GM18502 (cell line): ENCODE results near the gene CD300C.
"Not testable (repeated sequence)": the region's sequence is repeated elsewhere in the genome, so short reads cannot be mapped to it uniquely, and the experiment has no call there.

Source experiments
- ATAC-seq: cut with Tn5 transposase; IDR thresholded peaks from one replicate; pipeline ENCODE4 v1.9.1; 2021; ENCODE audit warnings: mild to moderate bottlenecking; ENCODE audit not compliant: unreplicated experiment, poor library complexity

Gene CD300C

GRCh38 chr17:74539281-74539820 lies 6.6 kb downstream of the CD300C start:
- ATAC-seq: no peak

GRCh38 chr17:74536890-74537289 lies 9.0 kb downstream of the CD300C start:
- no peak for ATAC-seq

- ATAC-seq: no peak
Measured at GRCh38 chr17:74532115-74532514, 13.8 kb downstream of the CD300C start.

- ATAC-seq: no peak
Measured at GRCh38 chr17:74531231-74531761, 14.6 kb downstream of the CD300C start, which contains the start of gene CD300LB. Gene CD300LB (minus strand): TSS chr17:74531475. CDS start chr17:74531350, 125 bp downstream.

GRCh38 chr17:74530831-74531150 lies 15.1 kb downstream of the CD300C start:
- ATAC-seq: no peak

GRCh38 chr17:74529243-74529642 lies 16.7 kb downstream of the CD300C start:
- ATAC-seq: no peak

- peak; percentile 87 for ATAC-seq
Measured at GRCh38 chr17:74528491-74529199, 17.3 kb downstream of the CD300C start.

GRCh38 chr17:74527756-74528155 lies 18.2 kb downstream of the CD300C start:
- no peak for ATAC-seq

GRCh38 chr17:74527081-74527480 lies 18.8 kb downstream of the CD300C start:
- ATAC-seq: no peak

GRCh38 chr17:74526681-74527080 lies 19.2 kb downstream of the CD300C start:
- ATAC-seq: no peak

- ATAC-seq: no peak
Measured at GRCh38 chr17:74525781-74526288, 20.1 kb downstream of the CD300C start.

- ATAC-seq: no peak
Measured at GRCh38 chr17:74525465-74525725, 20.5 kb downstream of the CD300C start.

- ATAC-seq: no peak
Measured at GRCh38 chr17:74524653-74525464, 21.1 kb downstream of the CD300C start.

GRCh38 chr17:74523308-74523707 lies 22.6 kb downstream of the CD300C start:
- no peak for ATAC-seq

- no peak for ATAC-seq
Measured at GRCh38 chr17:74522381-74523105, 23.4 kb downstream of the CD300C start.

- no peak for ATAC-seq
Measured at GRCh38 chr17:74521701-74522201, 24.2 kb downstream of the CD300C start.

- ATAC-seq: no peak
Measured at GRCh38 chr17:74520790-74521480, 25.0 kb downstream of the CD300C start.

GRCh38 chr17:74520016-74520434 lies 25.9 kb downstream of the CD300C start:
- no peak for ATAC-seq

- ATAC-seq: not testable (repeated sequence)
Measured at GRCh38 chr17:74518413-74518981, 27.4 kb downstream of the CD300C start.
